ENCODE measurements around the gene NECAP2.

NECAP2 gene

DNA sequence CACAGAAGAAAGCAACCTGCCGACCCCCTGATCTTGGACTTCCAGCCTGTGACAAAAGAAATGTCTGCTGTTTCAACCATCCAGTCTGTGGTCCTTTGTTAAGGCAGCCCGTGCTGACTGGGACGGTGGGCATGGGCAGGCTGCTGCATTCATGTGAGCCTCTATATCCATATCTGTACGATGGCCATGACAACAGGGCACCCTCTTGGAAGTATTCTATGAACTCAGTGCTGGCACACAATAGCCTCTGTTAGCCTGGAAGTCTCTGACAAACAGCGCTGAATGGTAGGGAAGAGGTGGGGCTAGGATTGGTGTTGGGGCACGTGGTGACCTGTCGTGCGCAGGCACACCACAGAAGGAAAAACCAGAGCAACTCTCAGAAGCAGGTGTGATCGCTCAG, 33.7 kb upstream of the NECAP2 start:
- no peaks in the 10 kb centered on the region for H3K36me3 Mint-ChIP-seq (ENCODE audit: low read depth)
- DNase-seq = no peak
- H3K4me3 Mint-ChIP-seq = no peak overlapping the region
- H3K27ac Mint-ChIP-seq = no peak overlapping the region
- H3K4me1 Mint-ChIP-seq = peaks cover 15% of the 10 kb centered on the region
- peaks cover 13% of the 10 kb centered on the region for H3K27me3 Mint-ChIP-seq (ENCODE audit: low read depth, poor library complexity)
- no peak for TF ChIP-seq CTCF (IDR thresholded peaks at IDR 0.05)
- no peaks in the 10 kb centered on the region for H3K9me3 Mint-ChIP-seq

DNA sequence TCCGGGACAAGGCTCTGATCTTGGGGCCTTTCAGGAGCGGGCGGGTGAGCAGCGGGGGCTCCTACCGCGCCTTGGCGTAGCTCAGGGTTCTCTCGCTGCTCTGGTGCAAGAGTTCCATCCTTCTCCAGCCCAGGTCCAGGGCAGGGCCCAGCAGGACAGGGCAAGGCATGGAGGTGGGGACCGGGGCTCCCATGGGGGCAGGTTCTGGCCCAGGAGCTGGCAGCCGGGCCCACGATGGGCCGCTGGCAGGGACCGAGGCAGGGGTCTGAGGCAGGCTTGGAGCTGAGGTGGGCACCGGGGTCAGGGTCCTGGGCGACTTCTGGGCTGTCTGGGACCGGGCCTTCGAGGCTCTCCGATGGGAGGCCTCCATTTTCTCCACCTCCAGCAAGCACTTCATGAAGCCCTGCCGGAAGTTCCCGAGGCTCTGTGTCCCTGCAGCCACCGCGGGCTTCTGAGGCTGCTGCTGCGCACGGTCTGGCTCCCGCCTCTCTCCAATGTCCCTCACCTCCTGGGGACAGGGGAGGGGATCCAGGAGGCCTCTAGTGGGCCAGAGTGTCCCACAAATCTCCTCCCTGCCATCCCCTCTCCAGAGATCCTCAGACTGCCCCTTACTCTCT, 30.9 kb upstream of the NECAP2 start:
- H3K27ac Mint-ChIP-seq = no peak overlapping the region

DNA sequence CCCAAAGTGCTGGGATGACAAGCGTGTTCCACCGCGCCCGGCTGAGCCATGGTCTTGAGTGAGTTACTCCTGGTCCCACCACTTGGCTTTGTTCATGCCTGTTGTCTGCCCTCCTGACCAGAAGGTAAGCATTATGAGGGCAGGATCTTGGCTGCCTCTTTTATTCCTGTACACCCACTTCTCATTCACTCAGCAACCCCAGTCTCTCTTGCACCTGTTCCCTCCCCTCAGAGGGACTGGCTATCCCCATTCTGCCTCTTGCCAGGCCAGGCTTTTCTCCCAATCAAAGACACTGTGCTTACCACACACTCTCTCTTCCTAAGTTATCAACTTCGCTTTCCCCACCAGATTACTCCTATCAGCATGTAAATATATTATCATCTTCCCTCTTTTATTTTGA, 29.7 kb upstream of the NECAP2 start:
- Mint-ChIP-seq H3K9me3 (no peaks in the 10 kb centered on the region), H3K4me3 (no peak overlapping the region), H3K27me3 (ENCODE audit: low read depth, poor library complexity) (peaks cover 19% of the 10 kb centered on the region), H3K27ac (no peak overlapping the region), H3K36me3 (ENCODE audit: low read depth) (no peaks in the 10 kb centered on the region), H3K4me1 (peaks cover 6% of the 10 kb centered on the region)
- DNase-seq = no peak
- no peak for TF ChIP-seq CTCF (IDR thresholded peaks at IDR 0.05)

More for the DNA sequence above, 30.9 kb upstream of the NECAP2 start:
- H3K27me3 Mint-ChIP-seq (ENCODE audit: low read depth, poor library complexity) = peaks cover 19% of the 10 kb centered on the region
- H3K9me3 Mint-ChIP-seq = no peaks in the 10 kb centered on the region
- DNase-seq = no peak
- no peak for TF ChIP-seq CTCF (IDR thresholded peaks at IDR 0.05)
- no peaks in the 10 kb centered on the region for H3K36me3 Mint-ChIP-seq (ENCODE audit: low read depth)
- peaks cover 6% of the 10 kb centered on the region for H3K4me1 Mint-ChIP-seq
- H3K4me3 Mint-ChIP-seq = no peak overlapping the region

- no peak overlapping the region for H3K4me3 Mint-ChIP-seq
- no peak for DNase-seq
- no peaks in the 10 kb centered on the region for H3K9me3 Mint-ChIP-seq
- no peaks in the 10 kb centered on the region for H3K36me3 Mint-ChIP-seq (ENCODE audit: low read depth)
- no peak overlapping the region for H3K27ac Mint-ChIP-seq
- no peak for TF ChIP-seq CTCF (IDR thresholded peaks at IDR 0.05)
- H3K27me3 Mint-ChIP-seq (ENCODE audit: low read depth, poor library complexity) = peaks cover 16% of the 10 kb centered on the region
- peaks cover 6% of the 10 kb centered on the region for H3K4me1 Mint-ChIP-seq
Measured at GRCh38 chr1:16413191-16413590, 27.3 kb upstream of the NECAP2 start.

- no peaks in the 10 kb centered on the region for H3K9me3 Mint-ChIP-seq
- H3K4me3 Mint-ChIP-seq = no peak overlapping the region
- no peak for DNase-seq
- H3K36me3 Mint-ChIP-seq (ENCODE audit: low read depth) = no peaks in the 10 kb centered on the region
- H3K4me1 Mint-ChIP-seq = peaks cover 13% of the 10 kb centered on the region
- peaks cover 17% of the 10 kb centered on the region for H3K27me3 Mint-ChIP-seq (ENCODE audit: low read depth, poor library complexity)
- no peak for TF ChIP-seq CTCF (IDR thresholded peaks at IDR 0.05)
- H3K27ac Mint-ChIP-seq = no peak overlapping the region
Measured at GRCh38 chr1:16418823-16419425, 21.6 kb upstream of the NECAP2 start.
